ENCODE data around the gene DOK3.
A peak's percentile ranks its signal among the peaks of the same experiment; 100 is the strongest.

The DOK3 gene

GRCh38 chr5:177482359-177482795 lies 27.2 kb downstream of the DOK3 start:
- no peak for TF ChIP-seq ZNF274 (IDR thresholded peaks at IDR 0.05; ENCODE audit: low read depth, low read length)

GRCh38 chr5:177479774-177480173 lies 29.9 kb downstream of the DOK3 start:
- no peak overlapping the region for H3K4me3 ChIP-seq (ENCODE audit: low read length)
- no peak for TF ChIP-seq ZNF274 (IDR thresholded peaks at IDR 0.05; ENCODE audit: low read depth, low read length)

More at GRCh38 chr5:177482359-177482795, 27.2 kb downstream of the DOK3 start:
- no peak overlapping the region for H3K4me3 ChIP-seq (ENCODE audit: low read length)

GRCh38 chr5:177478711-177479646 lies 30.6 kb downstream of the DOK3 start:
- no peak overlapping the region for H3K4me3 ChIP-seq (ENCODE audit: low read length)
- TF ChIP-seq ZNF274 (IDR thresholded peaks at IDR 0.05; ENCODE audit: low read depth, low read length) = no peak

- no peak for TF ChIP-seq ZNF274 (IDR thresholded peaks at IDR 0.05; ENCODE audit: low read depth, low read length)
Observed at GRCh38 chr5:177477701-177478477, 31.7 kb downstream of the DOK3 start.

GRCh38 chr5:177476531-177477233 lies 32.9 kb downstream of the DOK3 start:
- TF ChIP-seq ZNF274 (IDR thresholded peaks at IDR 0.05; ENCODE audit: low read depth, low read length) = no peak
- no peak overlapping the region for H3K4me3 ChIP-seq (ENCODE audit: low read length)

More at GRCh38 chr5:177477701-177478477, 31.7 kb downstream of the DOK3 start:
- no peak overlapping the region for H3K4me3 ChIP-seq (ENCODE audit: low read length)

GRCh38 chr5:177475563-177476427 lies 33.8 kb downstream of the DOK3 start:
- no peak for TF ChIP-seq ZNF274 (IDR thresholded peaks at IDR 0.05; ENCODE audit: low read depth, low read length)
- H3K4me3 ChIP-seq (ENCODE audit: low read length) = no peak overlapping the region

- no peak overlapping the region for H3K4me3 ChIP-seq (ENCODE audit: low read length)
- TF ChIP-seq ZNF274 (IDR thresholded peaks at IDR 0.05; ENCODE audit: low read depth, low read length) = no peak
Observed at GRCh38 chr5:177474846-177475562, 34.6 kb downstream of the DOK3 start.

GRCh38 chr5:177474002-177474476 lies 35.6 kb downstream of the DOK3 start:
- TF ChIP-seq ZNF274 (IDR thresholded peaks at IDR 0.05; ENCODE audit: low read depth, low read length) = no peak
- H3K4me3 ChIP-seq (ENCODE audit: low read length) = no peak overlapping the region

- TF ChIP-seq ZNF274 (IDR thresholded peaks at IDR 0.05; ENCODE audit: low read depth, low read length) = no peak
- peak within 1 kb of the TSS; percentile 66 for H3K4me3 ChIP-seq (ENCODE audit: low read length)
Observed at GRCh38 chr5:177473443-177474001, 36.1 kb downstream of the DOK3 start, which contains the start of gene DBN1. Gene DBN1, minus strand, starts transcription at chr5:177473634. Its CDS starts 113 bp downstream, at chr5:177473521.

GRCh38 chr5:177472460-177473442 lies 36.9 kb downstream of the DOK3 start:
- H3K4me3 ChIP-seq (ENCODE audit: low read length) = peak overlapping the region; percentile 66
- no peak for TF ChIP-seq ZNF274 (IDR thresholded peaks at IDR 0.05; ENCODE audit: low read depth, low read length)
